ENCODE results near the gene CFAP299.
"Not testable (repeated sequence)": the region's sequence is repeated elsewhere in the genome, so short reads cannot be mapped to it uniquely, and the experiment has no call there.

The CFAP299 gene

GRCh38 chr4:80438016-80438415 is 102.5 kb downstream of the CFAP299 start:
- no peaks in the 10 kb centered on the region for H3K9me2 ChIP-seq (replicated peaks; ENCODE audit: control insufficient read depth, low read length)
- H3K4me2 ChIP-seq (ENCODE audit: low read length): no peak overlapping the region
- H3K79me2 ChIP-seq (ENCODE audit: control insufficient read depth, low read length): no peaks in the 10 kb centered on the region
- H4K20me1 ChIP-seq (ENCODE audit: control insufficient read depth, insufficient read depth, low read depth, low read length): no peaks in the 10 kb centered on the region
- no peaks in the 10 kb centered on the region for H3F3A ChIP-seq (ENCODE audit: control insufficient read depth, insufficient read depth)
- TF ChIP-seq EZH2phosphoT487 (IDR thresholded peaks at IDR 0.05; ENCODE audit: borderline replicate concordance, low read length) (no peak), CTCF (IDR thresholded peaks at IDR 0.05; ENCODE audit: low read depth, low read length, poor library complexity, severe bottlenecking) (no peak)
- H3K4me3 ChIP-seq (ENCODE audit: low read length): no peak overlapping the region
- H3K9me3 ChIP-seq (ENCODE audit: control insufficient read depth, insufficient read depth, low read length): no peaks in the 10 kb centered on the region
- peaks cover 5% of the 10 kb centered on the region for H3K4me1 ChIP-seq (ENCODE audit: control insufficient read depth, low read length)
- no peaks in the 10 kb centered on the region for H3K36me3 ChIP-seq (ENCODE audit: control insufficient read depth, low read length)
- no peaks in the 10 kb centered on the region for H3K27me3 ChIP-seq (ENCODE audit: control insufficient read depth, low read length)
- H3K27ac ChIP-seq (ENCODE audit: low read depth, low read length): no peak overlapping the region

GRCh38 chr4:80439294-80440061 is 103.9 kb downstream of the CFAP299 start:
- H3K4me2 ChIP-seq (ENCODE audit: low read length); H3K9me2 ChIP-seq (replicated peaks; ENCODE audit: control insufficient read depth, low read length); H4K20me1 ChIP-seq (ENCODE audit: control insufficient read depth, insufficient read depth, low read depth, low read length); H3K4me3 ChIP-seq (ENCODE audit: low read length); H3K9me3 ChIP-seq (ENCODE audit: control insufficient read depth, insufficient read depth, low read length); H3F3A ChIP-seq (ENCODE audit: control insufficient read depth, insufficient read depth); H3K79me2 ChIP-seq (ENCODE audit: control insufficient read depth, low read length); H3K27ac ChIP-seq (ENCODE audit: low read depth, low read length); H3K4me1 ChIP-seq (ENCODE audit: control insufficient read depth, low read length); H3K36me3 ChIP-seq (ENCODE audit: control insufficient read depth, low read length); H3K27me3 ChIP-seq (ENCODE audit: control insufficient read depth, low read length): not testable (repeated sequence)

GRCh38 chr4:80446248-80446647 is 110.7 kb downstream of the CFAP299 start:
- TF ChIP-seq EZH2phosphoT487 (IDR thresholded peaks at IDR 0.05; ENCODE audit: borderline replicate concordance, low read length) (no peak), CTCF (IDR thresholded peaks at IDR 0.05; ENCODE audit: low read depth, low read length, poor library complexity, severe bottlenecking) (no peak)
- H3K4me3 ChIP-seq (ENCODE audit: low read length): no peak overlapping the region
- H3K9me3 ChIP-seq (ENCODE audit: control insufficient read depth, insufficient read depth, low read length): no peaks in the 10 kb centered on the region; the same call in 1 of the 2 replicates
- H4K20me1 ChIP-seq (ENCODE audit: control insufficient read depth, insufficient read depth, low read depth, low read length): no peaks in the 10 kb centered on the region
- no peaks in the 10 kb centered on the region for H3K4me1 ChIP-seq (ENCODE audit: control insufficient read depth, low read length)
- H3K27me3 ChIP-seq (ENCODE audit: control insufficient read depth, low read length): no peaks in the 10 kb centered on the region
- no peaks in the 10 kb centered on the region for H3F3A ChIP-seq (ENCODE audit: control insufficient read depth, insufficient read depth)
- H3K9me2 ChIP-seq (replicated peaks; ENCODE audit: control insufficient read depth, low read length): no peaks in the 10 kb centered on the region
- H3K27ac ChIP-seq (ENCODE audit: low read depth, low read length): no peak overlapping the region
- no peak overlapping the region for H3K4me2 ChIP-seq (ENCODE audit: low read length)
- H3K79me2 ChIP-seq (ENCODE audit: control insufficient read depth, low read length): no peaks in the 10 kb centered on the region
- H3K36me3 ChIP-seq (ENCODE audit: control insufficient read depth, low read length): no peaks in the 10 kb centered on the region

GRCh38 chr4:80446664-80447063 is 111.1 kb downstream of the CFAP299 start:
- no peaks in the 10 kb centered on the region for H3K36me3 ChIP-seq (ENCODE audit: control insufficient read depth, low read length)
- no peaks in the 10 kb centered on the region for H3K79me2 ChIP-seq (ENCODE audit: control insufficient read depth, low read length)
- no peaks in the 10 kb centered on the region; the same call in 1 of the 2 replicates for H3K9me3 ChIP-seq (ENCODE audit: control insufficient read depth, insufficient read depth, low read length)
- no peak overlapping the region for H3K4me2 ChIP-seq (ENCODE audit: low read length)
- TF ChIP-seq EZH2phosphoT487 (IDR thresholded peaks at IDR 0.05; ENCODE audit: borderline replicate concordance, low read length) (no peak), CTCF (IDR thresholded peaks at IDR 0.05; ENCODE audit: low read depth, low read length, poor library complexity, severe bottlenecking) (no peak)
- no peaks in the 10 kb centered on the region for H3K9me2 ChIP-seq (replicated peaks; ENCODE audit: control insufficient read depth, low read length)
- no peak overlapping the region for H3K27ac ChIP-seq (ENCODE audit: low read depth, low read length)
- no peaks in the 10 kb centered on the region for H3K27me3 ChIP-seq (ENCODE audit: control insufficient read depth, low read length)
- no peaks in the 10 kb centered on the region for H3F3A ChIP-seq (ENCODE audit: control insufficient read depth, insufficient read depth)
- no peaks in the 10 kb centered on the region for H4K20me1 ChIP-seq (ENCODE audit: control insufficient read depth, insufficient read depth, low read depth, low read length)
- H3K4me1 ChIP-seq (ENCODE audit: control insufficient read depth, low read length): no peaks in the 10 kb centered on the region
- H3K4me3 ChIP-seq (ENCODE audit: low read length): no peak overlapping the region

All from DOHH2 (cell line).